Cardiac muscle cell (in vitro differentiated cells and primary cell): ENCODE data around the gene HBB. TPM values are rescaled to one million over a fixed set of nuclear protein-coding genes. Genes with fewer than 3 reads are reported as not detected.

Source experiments
- DNase-seq, 2 donors: peaks; one replicate each; pipeline versions ENCODE4 v3.0.0 to v3.0.0-alpha.2; 2010 to 2017; ENCODE audit warnings: low read depth in 1 of 2, low spot score in 1 of 2
- H3K27ac ChIP-seq: fragments of 200-600 bp; sonication (generic); 2 replicates; pipeline ENCODE4 v1.5.1; 2016
- H3K27me3 ChIP-seq: fragments of 200-600 bp; sonication (generic); 2 replicates; pipeline ENCODE4 v1.6.0; 2016; ENCODE audit warnings: control low read depth
- H3K36me3 ChIP-seq: fragments of 200-600 bp; sonication (generic); 2 replicates; pipeline ENCODE4 v1.5.1; 2016; ENCODE audit warnings: control low read depth
- H3K4me1 ChIP-seq: fragments of 200-600 bp; sonication (generic); 2 replicates; pipeline ENCODE4 v1.8.1; 2017; ENCODE audit warnings: low read depth, mild to moderate bottlenecking, mixed run types
- H3K4me3 ChIP-seq: fragments of 200-600 bp; sonication (generic); 2 replicates; pipeline ENCODE4 v1.5.1; 2016; ENCODE audit warnings: mild to moderate bottlenecking
- H3K9me3 ChIP-seq: fragments of 200-600 bp; sonication (generic); 2 replicates; pipeline ENCODE4 v1.5.1; 2017; ENCODE audit warnings: low read depth, mild to moderate bottlenecking, control low read depth
- CTCF ChIP-seq: IDR thresholded peaks from 2 replicates; pipeline ENCODE4 v1.5.1; 2012; ENCODE audit warnings: low read depth, mild to moderate bottlenecking, low read length
- polyA plus RNA-seq: library from polyadenylated mRNA; unstranded; fragments of >200 nt; fragmentation: Nextera tagmentation; extraction: Ambion mirVana; gene quantifications from 2 replicates; pipeline ENCODE4 v1.2.1, GENCODE V29; 2016
- total RNA-seq: library from RNA; depleted of rRNA; stranded (reverse); fragments of >200 nt; gene quantifications from 2 replicates; pipeline ENCODE4 v1.2.3, GENCODE V29; 2016

The HBB gene
- total and polyA plus RNA-seq, 2 experiments from 2014 or later: not detected

GRCh38 chr11:5242208-5242607 lies 15.3 kb upstream of the HBB start:
- TF ChIP-seq CTCF: no peak
- no peak for DNase-seq
- H3K4me1 ChIP-seq: no peaks in the 10 kb centered on the region
- no peaks in the 10 kb centered on the region for H3K27me3 ChIP-seq
- no peaks in the 10 kb centered on the region for H3K36me3 ChIP-seq
- H3K27ac ChIP-seq: no peak overlapping the region
- H3K4me3 ChIP-seq: no peak overlapping the region
- H3K9me3 ChIP-seq: no peaks in the 10 kb centered on the region

GRCh38 chr11:5241458-5241857 lies 14.6 kb upstream of the HBB start:
- no peaks in the 10 kb centered on the region for H3K36me3 ChIP-seq
- TF ChIP-seq CTCF: no peak

DNA sequence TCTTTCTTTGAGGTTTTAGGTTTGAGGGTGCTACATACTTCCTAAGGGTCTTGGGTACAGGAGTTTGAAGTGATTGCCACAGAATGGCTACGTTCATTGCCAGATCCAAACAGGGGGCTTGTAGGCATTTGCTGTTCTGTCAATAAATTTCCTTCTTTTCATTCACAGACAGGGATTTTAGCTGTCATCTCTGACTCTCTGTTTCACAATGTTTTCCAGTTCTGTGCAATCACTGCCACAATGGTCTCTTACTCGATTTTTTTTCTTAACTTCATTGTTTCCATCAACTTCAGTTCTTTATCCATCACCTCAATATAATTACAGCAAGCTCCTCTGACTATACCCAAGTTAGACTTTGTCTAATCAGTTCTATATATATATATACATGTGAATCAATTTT lies 13.6 kb upstream of the HBB start:
- Histone ChIP-seq H3K36me3 (no peaks in the 10 kb centered on the region), H3K4me1 (no peaks in the 10 kb centered on the region), H3K9me3 (no peaks in the 10 kb centered on the region), H3K4me3 (no peak overlapping the region), H3K27me3 (no peaks in the 10 kb centered on the region), H3K27ac (no peak overlapping the region)
- no peak for TF ChIP-seq CTCF
- no peak for DNase-seq

More at GRCh38 chr11:5241458-5241857, 14.6 kb upstream of the HBB start:
- no peak overlapping the region for H3K27ac ChIP-seq
- H3K27me3 ChIP-seq: no peaks in the 10 kb centered on the region
- H3K4me3 ChIP-seq: no peak overlapping the region
- no peaks in the 10 kb centered on the region for H3K9me3 ChIP-seq
- DNase-seq: no peak
- H3K4me1 ChIP-seq: no peaks in the 10 kb centered on the region

DNA sequence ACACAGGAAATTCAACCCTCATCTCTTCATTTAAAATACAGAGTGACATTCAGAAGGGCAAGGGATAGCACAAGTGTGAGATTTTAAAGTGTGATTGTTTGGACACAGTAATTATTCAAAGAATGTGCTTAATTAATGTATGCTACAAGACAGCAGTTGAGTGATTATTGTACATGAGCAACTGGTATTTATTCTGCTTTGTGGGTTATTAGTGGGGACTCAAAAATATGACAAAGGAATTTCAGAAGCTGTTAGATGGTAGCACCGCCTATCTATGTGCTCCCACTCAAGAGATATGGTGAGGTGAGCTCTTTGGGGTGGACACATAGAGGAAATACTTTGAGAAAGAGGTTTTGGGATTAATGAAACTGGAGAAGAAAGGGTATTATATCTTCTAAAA lies 13.2 kb upstream of the HBB start:
- no peaks in the 10 kb centered on the region for H3K4me1 ChIP-seq
- no peaks in the 10 kb centered on the region for H3K9me3 ChIP-seq
- no peak for TF ChIP-seq CTCF
- no peak overlapping the region for H3K27ac ChIP-seq
- no peak overlapping the region for H3K4me3 ChIP-seq
- H3K27me3 ChIP-seq: no peaks in the 10 kb centered on the region
- no peaks in the 10 kb centered on the region for H3K36me3 ChIP-seq
- no peak for DNase-seq

- no peaks in the 10 kb centered on the region for H3K9me3 ChIP-seq
- TF ChIP-seq CTCF: no peak
Observed at GRCh38 chr11:5239046-5239445, 12.2 kb upstream of the HBB start.

GRCh38 chr11:5238486-5238885 lies 11.6 kb upstream of the HBB start:
- no peak for DNase-seq

More at GRCh38 chr11:5239046-5239445, 12.2 kb upstream of the HBB start:
- Histone ChIP-seq H3K4me3 (no peak overlapping the region), H3K27me3 (no peaks in the 10 kb centered on the region), H3K27ac (no peak overlapping the region), H3K4me1 (peaks cover 8% of the 10 kb centered on the region), H3K36me3 (no peaks in the 10 kb centered on the region)
- no peak for DNase-seq

More at GRCh38 chr11:5238486-5238885, 11.6 kb upstream of the HBB start:
- H3K9me3 ChIP-seq: no peaks in the 10 kb centered on the region
- no peaks in the 10 kb centered on the region for H3K36me3 ChIP-seq
- H3K4me1 ChIP-seq: peaks cover 9% of the 10 kb centered on the region
- no peak for TF ChIP-seq CTCF
- no peak overlapping the region for H3K4me3 ChIP-seq
- H3K27ac ChIP-seq: no peak overlapping the region
- H3K27me3 ChIP-seq: no peaks in the 10 kb centered on the region
